HG03064 (cell line): ENCODE data around the gene FOXO3.
"Not testable (repeated sequence)": the region's sequence is repeated elsewhere in the genome, so short reads cannot be mapped to it uniquely, and the experiment has no call there.

Experiments
- ATAC-seq: cut with Tn5 transposase; IDR thresholded peaks from one replicate; pipeline ENCODE4 v1.9.1; 2021; ENCODE audit warnings: low read depth; ENCODE audit not compliant: unreplicated experiment

The FOXO3 gene

GRCh38 chr6:108560463-108561308 is at the start of gene FOXO3:
Gene FOXO3, plus strand, starts transcription at chr6:108560917. Its CDS starts 292 bp downstream, at chr6:108561209.
- ATAC-seq: no peak

- no peak for ATAC-seq
Measured at GRCh38 chr6:108518714-108519576, 41.8 kb upstream of the FOXO3 start.

DNA sequence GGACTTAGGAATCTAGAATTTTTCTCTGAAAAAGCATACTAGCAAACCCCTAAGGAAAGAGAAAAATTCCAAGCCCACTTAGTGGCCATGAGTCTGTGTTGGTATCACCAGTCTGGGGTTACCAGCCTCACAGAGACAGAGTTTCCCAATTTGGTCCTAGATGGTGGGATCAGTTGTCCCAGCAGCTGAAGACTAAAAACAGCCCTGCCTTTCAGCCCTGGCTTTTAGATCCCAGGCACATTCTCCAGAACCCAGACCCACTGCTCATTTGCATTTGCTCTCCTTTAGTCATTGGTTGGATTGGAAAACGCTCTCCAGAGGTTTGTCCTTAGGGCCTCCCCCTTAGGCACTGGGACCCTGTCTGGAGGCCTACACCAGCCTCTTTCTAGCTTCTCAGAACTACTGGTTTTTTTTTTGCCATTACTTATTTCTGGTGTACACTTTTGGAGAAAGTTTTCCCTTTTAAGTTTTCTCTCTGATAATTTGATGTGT is 39.1 kb upstream of the FOXO3 start:
- ATAC-seq: no peak

- no peak for ATAC-seq
Measured at GRCh38 chr6:108523697-108524096, 37.0 kb upstream of the FOXO3 start.

- no peak for ATAC-seq
Measured at GRCh38 chr6:108524528-108525248, 36.0 kb upstream of the FOXO3 start.

- no peak for ATAC-seq
Measured at GRCh38 chr6:108526739-108527174, 34.0 kb upstream of the FOXO3 start.

- no peak for ATAC-seq
Measured at GRCh38 chr6:108528878-108529277, 31.8 kb upstream of the FOXO3 start.

GRCh38 chr6:108531332-108531731 is 29.4 kb upstream of the FOXO3 start:
- no peak for ATAC-seq

- no peak for ATAC-seq
Measured at GRCh38 chr6:108535114-108535742, 25.5 kb upstream of the FOXO3 start.

DNA sequence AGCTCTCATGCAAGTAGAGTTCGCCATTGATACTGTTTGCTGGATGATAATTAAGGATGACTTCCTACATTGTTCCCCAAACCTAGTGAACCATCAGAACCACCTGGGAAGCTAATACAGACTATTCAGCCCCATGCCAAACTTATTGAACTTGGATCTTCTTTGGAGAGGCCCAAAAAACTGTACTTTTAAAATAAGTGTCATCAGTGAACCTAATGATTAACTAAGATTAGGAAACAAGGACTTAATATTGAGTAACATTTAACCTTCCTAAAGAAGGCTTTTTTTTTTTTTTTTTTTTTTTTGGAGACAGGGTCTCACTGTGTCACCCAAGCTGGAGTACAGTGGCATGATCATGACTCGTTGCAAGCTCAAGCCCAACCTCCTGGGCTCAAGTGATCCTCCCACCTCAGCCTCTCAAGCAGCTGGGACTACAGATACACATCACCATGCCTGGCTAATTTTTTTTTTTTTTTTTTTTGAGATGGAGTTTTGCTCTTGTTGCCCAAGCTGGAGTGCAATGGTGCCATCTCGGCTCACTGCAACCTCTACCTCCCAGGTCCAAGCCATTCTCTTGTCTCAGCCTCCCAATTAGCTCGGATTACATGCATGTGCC is 24.7 kb upstream of the FOXO3 start:
- ATAC-seq: not testable (repeated sequence)

- no peak for ATAC-seq
Measured at GRCh38 chr6:108541843-108542759, 18.6 kb upstream of the FOXO3 start.

DNA sequence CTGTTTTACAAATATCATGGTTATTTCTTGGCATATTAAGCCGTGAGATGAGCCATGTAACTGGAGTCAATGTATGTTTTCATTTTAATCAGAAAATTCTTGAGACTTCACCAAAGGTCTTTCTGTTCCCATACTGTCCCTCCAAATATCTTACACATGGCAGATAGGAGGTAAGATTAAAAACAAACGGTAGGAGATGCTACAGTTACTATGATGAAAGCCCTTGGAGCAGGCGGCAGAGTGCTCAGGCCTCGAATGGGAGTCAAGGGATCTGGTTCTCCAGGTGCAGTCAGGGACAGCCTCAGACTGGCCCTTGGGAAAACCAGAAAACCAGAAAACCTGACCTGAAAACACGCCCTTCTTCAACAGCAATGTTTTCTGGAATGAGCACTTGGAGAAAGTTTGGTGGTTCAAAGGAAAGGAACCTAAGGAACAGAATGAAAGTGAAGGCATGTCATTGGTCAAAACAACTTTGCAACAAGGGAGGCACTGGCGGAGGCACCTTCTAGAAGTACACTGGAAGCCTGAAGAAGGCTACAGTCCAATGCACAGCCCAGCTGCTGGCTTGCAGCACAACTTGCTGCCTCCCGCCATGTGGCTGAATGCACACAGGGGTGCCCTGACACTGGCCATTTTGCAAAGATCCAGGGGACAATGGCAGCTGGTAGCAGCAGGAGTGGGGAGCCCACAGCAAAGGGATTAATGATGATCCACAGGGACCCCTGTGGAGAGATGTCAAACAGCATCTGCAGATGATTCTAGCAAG is 17.4 kb upstream of the FOXO3 start:
- no peak for ATAC-seq

GRCh38 chr6:108544606-108545005 is 16.1 kb upstream of the FOXO3 start:
- ATAC-seq: no peak

DNA sequence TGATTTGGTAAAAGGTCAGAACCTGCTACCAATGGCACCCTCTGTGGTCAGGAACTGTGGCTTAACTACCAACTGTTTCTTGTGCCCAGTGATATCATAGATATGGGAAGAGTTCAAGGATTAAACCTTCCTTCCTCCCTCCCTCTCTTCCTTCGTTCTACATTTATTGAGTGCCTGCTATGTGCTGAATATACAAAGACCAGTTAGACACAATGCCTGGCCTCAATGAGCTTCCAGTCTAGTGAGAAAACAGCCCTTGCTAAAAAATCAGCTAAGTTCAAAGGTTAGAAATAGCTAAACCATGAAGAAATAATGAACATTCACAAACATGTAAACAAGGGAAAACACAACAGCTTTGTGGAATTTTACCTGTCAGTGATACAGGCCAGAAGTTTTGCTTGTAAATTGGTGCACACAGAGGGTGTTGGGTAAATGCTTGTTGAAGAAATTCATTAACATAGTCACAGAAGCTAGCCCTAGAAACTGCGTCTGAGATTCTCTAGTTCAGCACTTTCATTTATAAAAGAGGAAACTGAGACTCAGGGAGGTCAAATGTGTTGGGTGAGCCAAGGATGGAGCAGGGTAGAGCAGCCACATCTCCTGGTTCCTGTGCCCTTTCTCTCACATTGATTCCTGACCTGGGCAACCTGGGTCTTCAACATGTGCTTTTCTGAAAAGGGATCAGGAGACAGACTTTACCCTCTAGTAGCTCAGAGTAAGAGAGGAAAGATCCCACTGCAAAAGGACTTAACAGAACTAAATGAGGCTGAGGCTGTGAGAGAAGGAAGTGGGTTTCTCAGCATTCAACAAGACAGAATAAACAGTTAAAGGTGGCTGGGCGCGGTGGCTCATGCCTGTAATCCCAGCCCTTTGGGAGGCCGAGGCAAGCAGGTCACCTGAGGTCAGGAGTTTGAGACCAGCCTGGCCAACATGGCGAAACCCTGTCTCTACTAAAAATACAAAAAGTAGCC is 14.4 kb upstream of the FOXO3 start:
- ATAC-seq: no peak

DNA sequence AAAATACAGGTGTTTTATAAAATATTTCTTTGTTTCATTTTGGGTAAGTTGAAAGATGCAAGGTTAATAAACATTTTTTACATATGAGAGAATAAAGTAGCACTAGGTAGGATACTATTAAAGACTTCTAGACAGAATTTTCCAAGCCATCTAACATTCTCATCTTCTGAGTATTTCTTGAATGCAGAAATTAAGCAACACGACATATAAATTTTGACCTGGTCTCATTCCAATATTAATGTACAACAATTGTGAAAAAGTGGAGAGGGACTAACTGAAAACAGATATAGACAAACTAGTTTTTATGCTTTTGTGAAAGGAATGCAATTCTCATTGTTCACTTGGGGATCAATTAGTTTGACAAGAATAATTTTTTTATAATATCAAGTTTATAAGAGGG is 11.5 kb upstream of the FOXO3 start:
- ATAC-seq: no peak

- ATAC-seq: no peak
Measured at GRCh38 chr6:108549741-108550140, 11.0 kb upstream of the FOXO3 start.

DNA sequence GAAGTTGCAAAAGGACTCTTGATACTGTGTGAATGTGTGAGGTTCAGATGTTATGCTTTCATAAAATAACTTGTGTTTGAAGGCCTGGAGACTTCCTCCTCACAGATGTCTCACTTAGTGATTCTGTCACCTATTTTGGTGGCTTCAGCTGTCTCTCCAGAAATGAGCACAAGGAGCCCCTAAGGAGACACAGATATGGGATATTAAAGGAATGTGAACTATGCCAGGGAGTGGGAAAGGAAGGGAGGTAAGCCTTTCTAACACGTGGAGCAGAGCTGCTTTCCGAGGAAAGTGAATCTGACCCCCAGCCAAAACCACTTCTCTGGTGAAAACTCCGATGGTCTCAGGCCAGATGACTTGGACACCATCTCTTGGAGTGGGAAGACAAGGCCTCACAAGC is 10.5 kb upstream of the FOXO3 start:
- ATAC-seq: no peak
